Astrocyte (in vitro differentiated cells and primary cell): ENCODE data around the gene ANKRD40CL.

ENCODE experiments used
- CTCF ChIP-seq: IDR thresholded peaks from 2 replicates; pipeline ENCODE4 v1.5.1; 2011; ENCODE audit warnings: low read depth, mild to moderate bottlenecking, inconsistent platforms, low read length, moderate library complexity; ENCODE audit not compliant: insufficient read depth
- EZH2 ChIP-seq: IDR thresholded peaks from 2 replicates; pipeline ENCODE4 v1.6.1; 2012; ENCODE audit warnings: mild to moderate bottlenecking, low read length, inconsistent platforms; ENCODE audit not compliant: insufficient read depth

- TF ChIP-seq CTCF (no peak), EZH2 (no peak)
These were observed 51.8 kb downstream of the ANKRD40CL start for GRCh38 chr17:50715471-50715870.
